H9 (cell line): Measurements from ENCODE around the gene RABEP1. TPM values are rescaled to one million over a fixed set of nuclear protein-coding genes. Genes with fewer than 3 reads are reported as not detected.
A peak's percentile ranks its signal among the peaks of the same experiment; 100 is the strongest.
"Not testable (repeated sequence)": the region's sequence is repeated elsewhere in the genome, so short reads cannot be mapped to it uniquely, and the experiment has no call there.

ENCODE experiments used
- DNase-seq: peaks from one replicate; pipeline ENCODE4 v3.0.0-alpha.2; 2017
- H2AFZ ChIP-seq: one replicate; pipeline ENCODE4 v1.6.1; 2013; ENCODE audit warnings: mild to moderate bottlenecking, low read length, control low read depth, moderate library complexity
- H2AK5ac ChIP-seq: 2 replicates; pipeline ENCODE4 v1.6.1; 2013; ENCODE audit warnings: low read length, control low read depth, mixed read lengths; ENCODE audit not compliant: insufficient read length
- H2BK120ac ChIP-seq: one replicate; pipeline ENCODE4 v1.6.1; 2013; ENCODE audit warnings: low read depth, mild to moderate bottlenecking, low read length, control low read depth, inconsistent platforms; ENCODE audit not compliant: poor library complexity, severe bottlenecking
- H2BK12ac ChIP-seq: 2 replicates; pipeline ENCODE4 v1.6.1; 2013; ENCODE audit warnings: low read length, control low read depth, mixed read lengths, low read depth; ENCODE audit not compliant: insufficient read length
- H2BK15ac ChIP-seq: 2 replicates; pipeline ENCODE4 v1.6.1; 2013; ENCODE audit warnings: low read depth, low read length, control low read depth
- H2BK20ac ChIP-seq: one replicate; pipeline ENCODE4 v1.6.1; 2013; ENCODE audit warnings: low read depth, mild to moderate bottlenecking, low read length, control low read depth, inconsistent platforms; ENCODE audit not compliant: poor library complexity, severe bottlenecking
- H2BK5ac ChIP-seq: 2 replicates; pipeline ENCODE4 v1.6.1; 2013; ENCODE audit warnings: low read length, control low read depth, mixed read lengths; ENCODE audit not compliant: insufficient read length
- H3K14ac ChIP-seq: 2 replicates; pipeline ENCODE4 v1.6.1; 2013; ENCODE audit warnings: low read length, control low read depth; ENCODE audit not compliant: insufficient read depth
- H3K18ac ChIP-seq: 2 replicates; pipeline ENCODE4 v1.6.1; 2013; ENCODE audit warnings: low read depth, mild to moderate bottlenecking, mixed read lengths, low read length, control low read depth; ENCODE audit not compliant: insufficient read length
- H3K23ac ChIP-seq: 2 replicates; pipeline ENCODE4 v1.6.1; 2013; ENCODE audit warnings: low read length, control low read depth, mixed read lengths, low read depth; ENCODE audit not compliant: insufficient read length
- H3K23me2 ChIP-seq: 2 replicates; pipeline ENCODE4 v1.6.1; 2013; ENCODE audit warnings: low read depth, mild to moderate bottlenecking, mixed read lengths, low read length, control low read depth; ENCODE audit not compliant: insufficient read length, poor library complexity, severe bottlenecking
- H3K27ac ChIP-seq: 2 replicates; pipeline ENCODE4 v1.5.1; 2013; ENCODE audit warnings: low read length, control low read depth, mixed read lengths, low read depth; ENCODE audit not compliant: insufficient read length
- H3K27me3 ChIP-seq: 2 replicates; pipeline ENCODE4 v1.6.1; 2013; ENCODE audit warnings: low read length, control low read depth, inconsistent platforms; ENCODE audit not compliant: insufficient read depth
- H3K4ac ChIP-seq: 2 replicates; pipeline ENCODE4 v1.6.1; 2013; ENCODE audit warnings: low read depth, mild to moderate bottlenecking, control low read depth, inconsistent platforms, low read length, moderate library complexity
- H3K4me1 ChIP-seq: 2 replicates; pipeline ENCODE4 v1.6.1; 2013; ENCODE audit warnings: low read length, control low read depth, inconsistent platforms; ENCODE audit not compliant: insufficient read depth
- H3K4me2 ChIP-seq: 2 replicates; pipeline ENCODE4 v1.6.1; 2013; ENCODE audit warnings: low read length, control low read depth, mixed read lengths; ENCODE audit not compliant: insufficient read length, insufficient read depth
- H3K56ac ChIP-seq: 2 replicates; pipeline ENCODE4 v1.6.1; 2013; ENCODE audit warnings: low read depth, mild to moderate bottlenecking, mixed read lengths, low read length, control low read depth; ENCODE audit not compliant: insufficient read length
- H3K79me1 ChIP-seq: 2 replicates; pipeline ENCODE4 v1.6.1; 2013; ENCODE audit warnings: low read depth, mild to moderate bottlenecking, moderate library complexity, low read length, control low read depth, inconsistent platforms; ENCODE audit not compliant: insufficient read depth, poor library complexity, severe bottlenecking
- H3K79me2 ChIP-seq: 2 replicates; pipeline ENCODE4 v1.6.1; 2013; ENCODE audit warnings: low read length, control low read depth, inconsistent platforms; ENCODE audit not compliant: insufficient read depth
- H3K9ac ChIP-seq: 2 replicates; pipeline ENCODE4 v1.6.1; 2013; ENCODE audit warnings: low read length, control low read depth, mixed read lengths; ENCODE audit not compliant: insufficient read length; ENCODE audit errors: extremely low read depth
- H3K9me3 ChIP-seq: one replicate; pipeline ENCODE4 v1.6.1; 2013; ENCODE audit warnings: low read depth, low read length, inconsistent platforms; ENCODE audit not compliant: control insufficient read depth
- H3T11ph ChIP-seq: one replicate; pipeline ENCODE4 v1.6.1; 2013; ENCODE audit warnings: mild to moderate bottlenecking, low read length, control low read depth, inconsistent platforms
- H4K20me1 ChIP-seq: one replicate; pipeline ENCODE4 v1.6.1; 2013; ENCODE audit not compliant: control insufficient read depth, insufficient read length, insufficient read depth
- H4K5ac ChIP-seq: 2 replicates; pipeline ENCODE4 v1.6.1; 2013; ENCODE audit warnings: low read depth, mild to moderate bottlenecking, mixed read lengths, low read length, control low read depth; ENCODE audit not compliant: insufficient read length
- H4K8ac ChIP-seq: replicated peaks from 2 replicates; pipeline ENCODE4 v1.6.1; 2013; ENCODE audit warnings: low read length, control low read depth, mixed read lengths, low read depth; ENCODE audit not compliant: insufficient read length
- H4K91ac ChIP-seq: 2 replicates; pipeline ENCODE4 v1.6.1; 2013; ENCODE audit warnings: low read depth, mild to moderate bottlenecking, moderate library complexity, mixed read lengths, low read length, control low read depth; ENCODE audit not compliant: insufficient read length
- H3K27ac Mint-ChIP-seq, 3 experiments: 2 replicates in 2 of 3; 3 replicates in 1 of 3; pipeline ENCODE4 v1.8.0; 2020 to 2021; ENCODE audit warnings: mixed read lengths in 3 of 3, mild to moderate bottlenecking in 1 of 3, moderate library complexity in 1 of 3
- H3K27me3 Mint-ChIP-seq: 2 replicates; pipeline ENCODE4 v1.8.0; 2021; ENCODE audit warnings: low read depth, mild to moderate bottlenecking, moderate library complexity, mixed read lengths
- H3K36me3 Mint-ChIP-seq, 3 experiments: 2 replicates in 2 of 3; 3 replicates in 1 of 3; pipeline ENCODE4 v1.8.0; 2020 to 2021; ENCODE audit warnings: low read depth in 3 of 3, mixed read lengths in 3 of 3; ENCODE audit not compliant: insufficient read depth in 1 of 3
- H3K4me1 Mint-ChIP-seq, 2 experiments: 2 replicates each; pipeline ENCODE4 v1.8.0; 2020; ENCODE audit warnings: mixed read lengths in 2 of 2
- H3K4me3 Mint-ChIP-seq, 2 experiments: 2 replicates in 1 of 2; 3 replicates in 1 of 2; pipeline ENCODE4 v1.8.0; 2020 to 2021; ENCODE audit warnings: mild to moderate bottlenecking in 2 of 2, mixed read lengths in 2 of 2, moderate library complexity in 1 of 2
- H3K9me3 Mint-ChIP-seq, 2 experiments: 2 replicates in 1 of 2; 3 replicates in 1 of 2; pipeline ENCODE4 v1.8.0; 2020; ENCODE audit warnings: mild to moderate bottlenecking in 2 of 2, mixed read lengths in 2 of 2, moderate library complexity in 1 of 2
- CTCF ChIP-seq: fragments of 200-600 bp; sonication (generic); conservative IDR thresholded peaks from 3 replicates; pipeline ENCODE4 v1.8.0; 2021; ENCODE audit warnings: antibody characterized with exemption, mild to moderate bottlenecking
- WGBS: extraction: QIAGEN DNeasy Blood & Tissue Kit; methylation state at CpG from one replicate; pipeline ENCODE4 v1.1.7; 2013; ENCODE audit warnings: missing lambda C conversion rate, low lambda C conversion rate, mixed read lengths; ENCODE audit not compliant: insufficient read length; ENCODE audit errors: extremely low coverage; 5-methylcytosine and 5-hydroxymethylcytosine counted together
- total RNA-seq: library from RNA; stranded (reverse); gene quantifications from 2 replicates; pipeline ENCODE4 v1.2.1, GENCODE V29; 2021

RABEP1 gene
- total RNA-seq, 1 experiment from 2014 or later: 46.9 TPM

DNA sequence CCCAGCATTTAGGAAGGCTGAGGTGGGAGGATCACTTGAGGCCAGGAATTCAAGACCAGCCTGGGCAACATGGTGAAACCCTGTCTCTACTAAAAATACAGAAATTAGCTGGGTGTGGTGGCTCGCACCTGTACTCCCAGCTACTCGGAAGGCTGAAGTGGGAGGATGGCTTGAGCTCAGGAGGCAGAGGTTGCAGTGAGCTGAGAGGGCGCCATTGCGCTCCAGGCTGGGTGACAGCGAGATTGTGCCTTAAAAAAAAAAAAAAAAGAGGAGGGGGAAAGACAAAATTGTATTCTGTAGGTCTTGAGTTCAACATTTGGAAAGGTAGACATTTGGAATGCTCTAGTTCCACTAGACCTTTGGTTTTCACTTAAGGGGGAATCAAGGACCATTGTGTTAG lies 149.2 kb downstream of the RABEP1 start:
- H3K79me1 ChIP-seq, H4K20me1 ChIP-seq, H2BK15ac ChIP-seq, H3K27ac ChIP-seq, H3K14ac ChIP-seq, H2BK120ac ChIP-seq, H3K56ac ChIP-seq, H3K23ac ChIP-seq, H2AFZ ChIP-seq, H3K27me3 Mint-ChIP-seq, H2BK5ac ChIP-seq, H3K4ac ChIP-seq, H2BK20ac ChIP-seq, H2AK5ac ChIP-seq, H3K18ac ChIP-seq, H3K9me3 ChIP-seq, H3K4me2 ChIP-seq, H3K79me2 ChIP-seq, H3T11ph ChIP-seq, H3K4me1 ChIP-seq, H3K23me2 ChIP-seq, H3K9me3 Mint-ChIP-seq, H4K5ac ChIP-seq, H3K9ac ChIP-seq, H4K91ac ChIP-seq, H2BK12ac ChIP-seq, H3K27me3 ChIP-seq, H3K4me1 Mint-ChIP-seq, H4K8ac ChIP-seq: not testable (repeated sequence)
- no CpG with 5 or more reads among the region's 5 CpGs for WGBS
- peak; percentile 72 for DNase-seq
- Mint-ChIP-seq H3K4me3 (0 out of 5 replicates have a peak overlapping the region, but pooled peaks of 1 of the 2 experiments have one; percentile 8), H3K36me3 (peaks cover 63 to 93% (median 76%) of the 10 kb centered on the region in 3 experiments; a peak in 6 of 7 replicates), H3K27ac (peak overlapping the region in 2 of 3 experiments; percentile 34 to 42; a peak in 4 of 7 replicates)
- TF ChIP-seq CTCF: peak; percentile 53
